OCI-LY7 (cell line): Measurements from ENCODE around the gene SLC25A23. TPM values are rescaled to one million over a fixed set of nuclear protein-coding genes. Genes with fewer than 3 reads are reported as not detected.

ENCODE experiments used
- BruUV-seq: library from RNA; stranded (reverse); fragments of 400-500 nt; replicated peaks from 2 replicates; lab custom pipeline; 2021; lab: Mats Ljungman, UMichigan
- CTCF ChIA-PET: fragments of 300-600 bp; sonication (Branson Sonifier 250); formaldehyde crosslinking; loops from one replicate; lab custom pipeline; 2022; ENCODE audit warnings: antibody characterized with exemption; ENCODE audit not compliant: unreplicated experiment; lab: Charles Lee
- POLR2A ChIA-PET: fragments of 300-600 bp; sonication (Branson Sonifier 250); formaldehyde crosslinking; loops from one replicate; lab custom pipeline; 2022; ENCODE audit warnings: antibody characterized with exemption; lab: Charles Lee
- DNase-seq: peaks from one replicate; pipeline ENCODE4 v3.0.0-alpha.2; 2015; ENCODE audit warnings: low spot score
- H2AFZ ChIP-seq: fragments of 200-600 bp; sonication (generic), shearing (Covaris generic); 2 replicates; pipeline ENCODE4 v1.6.1; 2014; ENCODE audit warnings: mild to moderate bottlenecking, antibody characterized with exemption, low read length, moderate library complexity
- H3K27ac ChIP-seq: fragments of 200-600 bp; sonication (generic); 2 replicates; pipeline ENCODE4 v1.5.1; 2014; ENCODE audit warnings: mixed run types, low read depth, mild to moderate bottlenecking, moderate library complexity, low read length, inconsistent platforms; ENCODE audit not compliant: poor library complexity, severe bottlenecking
- H3K36me3 ChIP-seq: fragments of 200-600 bp; sonication (generic); 2 replicates; pipeline ENCODE4 v1.6.1; 2014; ENCODE audit warnings: mild to moderate bottlenecking, antibody characterized with exemption, low read length, moderate library complexity, mixed read lengths; ENCODE audit not compliant: insufficient read depth
- H3K4me1 ChIP-seq: fragments of 200-600 bp; sonication (generic); 2 replicates; pipeline ENCODE4 v1.5.1; 2014; ENCODE audit warnings: mild to moderate bottlenecking, low read length; ENCODE audit not compliant: insufficient read depth, poor library complexity, severe bottlenecking
- H3K4me2 ChIP-seq: fragments of 200-600 bp; sonication (generic); 2 replicates; pipeline ENCODE4 v1.6.1; 2014; ENCODE audit warnings: mild to moderate bottlenecking, low read length
- H3K4me3 ChIP-seq: fragments of 200-600 bp; sonication (generic); 2 replicates; pipeline ENCODE4 v1.5.1; 2014; ENCODE audit warnings: mild to moderate bottlenecking, low read depth, low read length; ENCODE audit not compliant: poor library complexity, severe bottlenecking
- H3K79me2 ChIP-seq: fragments of 200-600 bp; sonication (generic); 2 replicates; pipeline ENCODE4 v1.6.1; 2016; ENCODE audit warnings: low read depth, mild to moderate bottlenecking, low read length, moderate library complexity, mixed read lengths; ENCODE audit not compliant: insufficient read depth
- H3K9me2 ChIP-seq: fragments of 200-600 bp; sonication (generic); 2 replicates; pipeline ENCODE4 v1.6.1; 2016; ENCODE audit warnings: mild to moderate bottlenecking, low read length, mixed read lengths; ENCODE audit not compliant: insufficient read depth
- H3K9me3 ChIP-seq: fragments of 200-600 bp; sonication (generic); 2 replicates; pipeline ENCODE4 v1.6.1; 2014; ENCODE audit warnings: mild to moderate bottlenecking, mixed run types, low read length, mixed read lengths
- H4K20me1 ChIP-seq: fragments of 200-600 bp; sonication (generic); 2 replicates; pipeline ENCODE4 v1.6.1; 2014; ENCODE audit warnings: mild to moderate bottlenecking, antibody characterized with exemption, low read length, moderate library complexity, mixed read lengths; ENCODE audit not compliant: insufficient read depth
- EZH2phosphoT487 ChIP-seq: fragments of 200-600 bp; sonication (generic); IDR thresholded peaks from 2 replicates; pipeline ENCODE4 v1.6.1; 2018; ENCODE audit warnings: low read depth, borderline replicate concordance, mild to moderate bottlenecking, mixed run types, antibody characterized with exemption, low read length, moderate library complexity, mixed read lengths
- intact Hi-C: fragments of 100-400 bp; cut with micrococcal nuclease; formaldehyde crosslinking; loops from one replicate; pipeline ENCODE4 v1.10.0; 2022; ENCODE audit not compliant: unreplicated experiment
- total RNA-seq, 2 experiments: library from RNA; depleted of rRNA in 1 of 2; stranded (reverse); fragments of >200 nt in 1 of 2; shearing (Covaris generic) in 1 of 2; gene quantifications; 2 replicates each; pipeline ENCODE4 v1.2.3, GENCODE V29; 2014 to 2022
- TF ChIP-seq, protein P1 (sequence below): fragments of 200-600 bp; sonication (generic); conservative IDR thresholded peaks from 2 replicates; pipeline ENCODE4 v1.5.1; 2014; ENCODE audit warnings: mild to moderate bottlenecking, antibody characterized with exemption, low read length, moderate library complexity, mixed read lengths

SLC25A23 gene
- total RNA-seq, 2 experiments from 2014 or later = 50.9 to 65.7 TPM

DNA sequence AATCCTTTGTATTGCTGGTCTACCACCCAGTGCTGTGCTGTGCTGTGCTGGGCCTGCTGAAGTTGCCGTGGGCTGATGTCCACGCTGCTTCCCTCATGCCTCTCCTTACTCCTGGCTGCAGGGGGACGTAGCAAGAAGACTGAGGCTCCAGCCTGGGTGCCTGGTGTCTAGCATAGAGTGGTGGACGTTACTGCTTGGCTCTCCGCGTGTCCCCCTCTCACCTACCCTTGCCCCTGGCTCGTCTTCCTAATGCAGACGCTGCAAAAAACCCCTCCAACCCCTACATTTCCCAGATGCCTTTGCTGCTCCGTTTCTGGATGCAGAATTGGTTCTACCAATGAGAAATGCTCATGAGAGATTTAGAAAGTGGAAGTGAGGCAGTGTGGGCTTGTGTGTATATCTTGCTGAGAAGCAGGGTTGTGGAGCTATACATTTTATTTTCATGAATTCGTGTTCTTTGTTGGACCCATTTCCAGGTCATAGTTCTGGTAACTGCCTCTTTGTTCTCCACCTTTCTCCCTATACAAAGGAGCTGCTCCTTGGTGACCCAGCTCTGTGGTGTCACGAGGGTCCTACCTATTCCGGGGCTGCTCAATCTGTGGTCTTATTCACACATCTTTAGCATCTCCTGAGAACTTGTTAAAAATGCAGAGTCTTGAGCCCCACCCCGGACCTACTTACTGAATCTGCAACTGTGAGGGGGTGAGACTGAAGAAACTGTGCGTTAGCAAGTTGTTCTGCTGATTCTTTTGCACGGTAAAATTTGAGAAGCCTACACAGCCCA is 29.9 kb upstream of the SLC25A23 start:
- TF ChIP-seq, protein P1, sequence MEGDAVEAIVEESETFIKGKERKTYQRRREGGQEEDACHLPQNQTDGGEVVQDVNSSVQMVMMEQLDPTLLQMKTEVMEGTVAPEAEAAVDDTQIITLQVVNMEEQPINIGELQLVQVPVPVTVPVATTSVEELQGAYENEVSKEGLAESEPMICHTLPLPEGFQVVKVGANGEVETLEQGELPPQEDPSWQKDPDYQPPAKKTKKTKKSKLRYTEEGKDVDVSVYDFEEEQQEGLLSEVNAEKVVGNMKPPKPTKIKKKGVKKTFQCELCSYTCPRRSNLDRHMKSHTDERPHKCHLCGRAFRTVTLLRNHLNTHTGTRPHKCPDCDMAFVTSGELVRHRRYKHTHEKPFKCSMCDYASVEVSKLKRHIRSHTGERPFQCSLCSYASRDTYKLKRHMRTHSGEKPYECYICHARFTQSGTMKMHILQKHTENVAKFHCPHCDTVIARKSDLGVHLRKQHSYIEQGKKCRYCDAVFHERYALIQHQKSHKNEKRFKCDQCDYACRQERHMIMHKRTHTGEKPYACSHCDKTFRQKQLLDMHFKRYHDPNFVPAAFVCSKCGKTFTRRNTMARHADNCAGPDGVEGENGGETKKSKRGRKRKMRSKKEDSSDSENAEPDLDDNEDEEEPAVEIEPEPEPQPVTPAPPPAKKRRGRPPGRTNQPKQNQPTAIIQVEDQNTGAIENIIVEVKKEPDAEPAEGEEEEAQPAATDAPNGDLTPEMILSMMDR = no peak
- TF ChIP-seq EZH2phosphoT487 = no peak
- Histone ChIP-seq H3K27ac (peak overlapping the region; percentile 55), H4K20me1 (no peaks in the 10 kb centered on the region), H3K79me2 (no peaks in the 10 kb centered on the region), H3K9me2 (no peaks in the 10 kb centered on the region), H3K4me2 (peak overlapping the region; percentile 74), H2AFZ (peak overlapping the region; percentile 95), H3K36me3 (no peaks in the 10 kb centered on the region), H3K4me1 (peaks cover 15% of the 10 kb centered on the region), H3K9me3 (peaks cover 5% of the 10 kb centered on the region; the same call in 1 of the 2 replicates), H3K4me3 (peak overlapping the region; percentile 61)
- ChIA-PET CTCF (interaction anchor here (0.7 kb wide), 1 partner anchor 13 kb away, joined by 3 read pairs; no protein-coding TSS in a partner anchor), POLR2A (interaction anchor here (0.7 kb wide), 1 partner anchor 416 kb away, joined by 3 read pairs; no protein-coding TSS in a partner anchor)
- peak; percentile 79 for DNase-seq
- BruUV-seq = no TSS peak
- intact Hi-C loops = no loop called here

DNA sequence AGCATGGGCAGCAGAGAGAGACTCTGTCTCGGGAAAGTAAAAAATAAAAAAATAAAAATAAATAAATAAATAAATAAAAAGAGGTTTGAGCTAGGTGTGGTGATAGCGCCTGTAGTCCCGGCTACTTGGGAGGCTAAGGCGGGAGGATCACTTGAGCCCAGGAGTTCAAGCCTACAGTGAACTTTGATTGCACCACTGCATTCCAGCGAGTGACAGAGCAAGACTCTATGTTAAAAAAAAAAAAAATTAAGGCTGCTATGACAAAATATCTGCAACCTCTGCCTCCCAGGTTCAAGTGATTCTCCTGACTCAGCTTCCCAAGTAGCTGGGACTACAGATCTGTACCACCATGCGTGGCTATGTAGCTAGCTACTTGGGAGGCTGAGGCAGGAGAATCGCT is 25.2 kb upstream of the SLC25A23 start:
- no peak overlapping the region for H3K4me3 ChIP-seq
- intact Hi-C loops = no loop called here
- TF ChIP-seq, protein P1 = no peak
- TF ChIP-seq EZH2phosphoT487 = no peak
- H3K9me2 ChIP-seq = no peaks in the 10 kb centered on the region
- no peaks in the 10 kb centered on the region for H3K36me3 ChIP-seq
- ChIA-PET CTCF (no interaction called here), POLR2A (interaction anchor here (0.6 kb wide), 1 partner anchor 53 kb away, joined by 3 read pairs; no protein-coding TSS in a partner anchor)
- no peak overlapping the region for H3K4me2 ChIP-seq
- H3K4me1 ChIP-seq = peaks cover 42% of the 10 kb centered on the region
- H2AFZ ChIP-seq = no peak overlapping the region
- H3K79me2 ChIP-seq = peaks cover 6% of the 10 kb centered on the region; the same call in 1 of the 2 replicates
- BruUV-seq = no TSS peak
- H3K9me3 ChIP-seq = no peaks in the 10 kb centered on the region
- no peaks in the 10 kb centered on the region for H4K20me1 ChIP-seq
- DNase-seq = no peak
- no peak overlapping the region for H3K27ac ChIP-seq

DNA sequence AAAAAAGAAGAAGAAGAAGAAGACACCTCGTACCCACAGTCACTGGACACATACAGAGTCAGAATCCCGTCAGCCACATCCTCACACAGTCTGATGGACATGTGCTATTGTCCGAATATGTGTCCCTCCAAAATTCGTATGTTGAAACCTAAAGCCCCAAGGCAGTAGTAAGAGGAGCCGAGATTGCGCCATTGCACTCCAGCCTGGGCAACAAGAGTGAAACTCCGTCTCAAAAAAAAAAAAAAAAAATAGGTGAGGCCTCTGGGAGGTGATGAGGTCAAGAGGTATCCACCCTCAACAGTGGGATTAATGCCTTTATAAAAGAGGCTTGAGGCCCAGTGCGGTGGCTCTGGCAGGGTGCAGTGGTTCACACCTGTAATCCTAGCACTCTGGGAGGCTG is 24.6 kb upstream of the SLC25A23 start:
- peaks cover 6% of the 10 kb centered on the region; the same call in 1 of the 2 replicates for H3K79me2 ChIP-seq
- no peak overlapping the region for H3K4me2 ChIP-seq
- H3K4me1 ChIP-seq = peaks cover 40% of the 10 kb centered on the region
- CTCF ChIA-PET = no interaction called here
- TF ChIP-seq, protein P1 = no peak
- no peak for TF ChIP-seq EZH2phosphoT487
- POLR2A ChIA-PET = no interaction called here
- H3K9me2 ChIP-seq = no peaks in the 10 kb centered on the region
- intact Hi-C loops = no loop called here
- DNase-seq = no peak
- no peaks in the 10 kb centered on the region for H3K36me3 ChIP-seq
- no peaks in the 10 kb centered on the region for H3K9me3 ChIP-seq
- no peak overlapping the region for H3K27ac ChIP-seq
- no TSS peak for BruUV-seq
- no peak overlapping the region for H2AFZ ChIP-seq
- no peaks in the 10 kb centered on the region for H4K20me1 ChIP-seq
- no peak overlapping the region for H3K4me3 ChIP-seq
